Spinal cord (tissue), 10 donors: ENCODE data around the gene VPS18. TPM values are rescaled to one million over a fixed set of nuclear protein-coding genes. Genes with fewer than 3 reads are reported as not detected.

Source experiments
- DNase-seq, 6 donors: peaks; one replicate each; pipeline versions ENCODE4 v3.0.0 to v3.0.0-alpha.2; 2013 to 2015; ENCODE audit warnings: low spot score in 6 of 6, low read depth in 4 of 6
- H3K27ac ChIP-seq: one replicate; pipeline ENCODE4 v1.5.1; 2013; ENCODE audit warnings: low read depth, low read length, control low read depth
- H3K27me3 ChIP-seq: one replicate; pipeline ENCODE4 v1.6.1; 2013; ENCODE audit warnings: low read length; ENCODE audit not compliant: control insufficient read depth, insufficient read depth
- H3K36me3 ChIP-seq: one replicate; pipeline ENCODE4 v1.6.1; 2013; ENCODE audit warnings: low read length; ENCODE audit not compliant: control insufficient read depth, insufficient read depth
- H3K4me1 ChIP-seq: one replicate; pipeline ENCODE4 v1.6.1; 2013; ENCODE audit warnings: low read length; ENCODE audit not compliant: control insufficient read depth, insufficient read depth
- H3K4me3 ChIP-seq: one replicate; pipeline ENCODE4 v1.5.1; 2013; ENCODE audit warnings: low read depth, low read length, control low read depth
- H3K9me3 ChIP-seq: one replicate; pipeline ENCODE4 v1.6.1; 2013; ENCODE audit warnings: low read length; ENCODE audit not compliant: control insufficient read depth, insufficient read depth
- WGBS: methylation state at CpG from one replicate; pipeline ENCODE4 v1.1.5; 2013; ENCODE audit warnings: missing lambda C conversion rate; ENCODE audit not compliant: insufficient coverage; 5-methylcytosine and 5-hydroxymethylcytosine counted together
- polyA plus RNA-seq, 2 donors: library from polyadenylated mRNA; unstranded; fragments of 120-200 nt; gene quantifications; one replicate each; pipeline ENCODE4 v1.2.1, GENCODE V29; 2013; ENCODE audit not compliant: insufficient read length in 2 of 2
- small RNA-seq: library from RNA; depleted of rRNA; stranded (forward); fragments of <200 nt; gene quantifications from one replicate; pipeline ENCODE3, GENCODE V24; 2014; ENCODE audit warnings: low replicate concordance
- total RNA-seq, 2 donors: library from RNA; depleted of rRNA in 1 of 2; stranded (reverse); fragments of 120-200 nt in 1 of 2; fragments of >200 nt in 1 of 2; gene quantifications; one replicate each; pipeline versions ENCODE4 v1.2.3 to v1.2.4, GENCODE V29; 2013 to 2014
- donor health status: healthy.

Gene VPS18
- total and polyA plus RNA-seq, 4 donors = 19.9 to 23.1 (median 22.1) TPM

GRCh38 chr15:40952301-40952900 lies 58.2 kb downstream of the VPS18 start:
- peak overlapping the region; percentile 60 for H3K4me3 ChIP-seq
- peak overlapping the region; percentile 6 for H3K27ac ChIP-seq
- H3K4me1 ChIP-seq = peaks cover 44% of the 10 kb centered on the region
- no peaks in the 10 kb centered on the region for H3K9me3 ChIP-seq
- DNase-seq = no peak
- 28% methylated on average over 23 of the region's 23 CpGs for WGBS
- H3K36me3 ChIP-seq = peaks cover 19% of the 10 kb centered on the region
- H3K27me3 ChIP-seq = peaks cover 16% of the 10 kb centered on the region

- Histone ChIP-seq H3K4me1 (peaks cover 51% of the 10 kb centered on the region), H3K4me3 (peak within 1 kb of the TSS; percentile 60), H3K27ac (peak within 1 kb of the TSS; percentile 25), H3K27me3 (peaks cover 16% of the 10 kb centered on the region), H3K9me3 (no peaks in the 10 kb centered on the region), H3K36me3 (peaks cover 22% of the 10 kb centered on the region)
- WGBS = under 1% methylated on average over 72 of the region's 72 CpGs
- peak; percentile 78 to 99 (median 86) for DNase-seq
Observed at GRCh38 chr15:40952901-40953712, 58.9 kb downstream of the VPS18 start, which contains the start of gene CHAC1. Gene CHAC1, plus strand, starts transcription at chr15:40953471. Its CDS starts 113 bp downstream, at chr15:40953584.

Small RNA genes lying within 50 kb of the gene (small RNA-seq; reads per million reads assigned to genes)
- gene AC025166.1 = not detected
- gene ISCA1P4 = not detected

Other genes with a start within 250 kb of the VPS18 start
- gene RAD51, start 199.3 kb upstream of the VPS18 start, total RNA-seq = 1 to 10 TPM; 2.5 to 3.7 TPM
- 1 to 10 TPM; 6.3 to 7.9 TPM for gene RAD51, start 199.3 kb upstream of the VPS18 start, polyA plus RNA-seq
- 10 to 100 TPM; 18.1 to 30.6 TPM for gene RMDN3, start 139.2 kb upstream of the VPS18 start, total RNA-seq
- 10 to 100 TPM; 50.0 to 53.1 TPM for gene RMDN3, start 139.2 kb upstream of the VPS18 start, polyA plus RNA-seq
- gene GCHFR, start 130.4 kb upstream of the VPS18 start, total RNA-seq = 10 to 100 TPM; 14.2 to 18.2 TPM
- 10 to 100 TPM; 25.6 to 29.1 TPM for gene GCHFR, start 130.4 kb upstream of the VPS18 start, polyA plus RNA-seq
- gene C15orf62, start 124.5 kb upstream of the VPS18 start, total RNA-seq = under 1 TPM; 0.17 to 0.20 TPM
- gene C15orf62, start 124.5 kb upstream of the VPS18 start, polyA plus RNA-seq = 1 to 10 TPM; 2.8 to 6.0 TPM
- 10 to 100 TPM; 25.2 to 28.0 TPM for gene ZFYVE19, start 87.4 kb upstream of the VPS18 start, total RNA-seq
- 10 to 100 TPM; 36.6 to 43.2 TPM for gene ZFYVE19, start 87.4 kb upstream of the VPS18 start, polyA plus RNA-seq
- gene DNAJC17, start 87.0 kb upstream of the VPS18 start, total RNA-seq = 10 to 100 TPM; 12.8 to 47.4 TPM
- gene DNAJC17, start 87.0 kb upstream of the VPS18 start, polyA plus RNA-seq = 10 to 100 TPM; 27.1 to 34.9 TPM
- gene PPP1R14D, start 65.7 kb upstream of the VPS18 start, total RNA-seq = not detected
- under 1 TPM in 1 of 2 donors, not detected in 1; 0.36 TPM for gene PPP1R14D, start 65.7 kb upstream of the VPS18 start, polyA plus RNA-seq
- 1 to 10 TPM; 2.9 to 4.5 TPM for gene SPINT1, start 50.4 kb upstream of the VPS18 start, total RNA-seq
- 1 to 10 TPM; 3.2 to 4.3 TPM for gene SPINT1, start 50.4 kb upstream of the VPS18 start, polyA plus RNA-seq
- gene RHOV, start 20.2 kb upstream of the VPS18 start, total RNA-seq = 1 to 10 TPM; 1.7 to 2.8 TPM
- 10 to 100 TPM in 1 of 2 donors, 1 to 10 TPM in 1; 9.3 to 12.2 TPM for gene RHOV, start 20.2 kb upstream of the VPS18 start, polyA plus RNA-seq
- 1 to 10 TPM; 5.8 to 7.5 TPM for gene DLL4, start 34.9 kb downstream of the VPS18 start, total RNA-seq
- gene DLL4, start 34.9 kb downstream of the VPS18 start, polyA plus RNA-seq = 1 to 10 TPM; 5.6 to 8.5 TPM
- gene CHAC1, start 59.0 kb downstream of the VPS18 start, total RNA-seq = 1 to 10 TPM; 3.6 to 4.6 TPM
- 10 to 100 TPM; 17.0 to 17.7 TPM for gene CHAC1, start 59.0 kb downstream of the VPS18 start, polyA plus RNA-seq
- 10 to 100 TPM; 18.8 to 27.8 TPM for gene INO80, start 221.8 kb downstream of the VPS18 start, total RNA-seq
- gene INO80, start 221.8 kb downstream of the VPS18 start, polyA plus RNA-seq = 10 to 100 TPM; 15.9 to 19.8 TPM